NB4 (cell line): ENCODE results near the gene DNMT3A.
A peak's percentile ranks its signal among the peaks of the same experiment; 100 is the strongest.

ENCODE experiments used
- DNase-seq: peaks from one replicate; pipeline ENCODE4 v3.0.0; 2010; ENCODE audit warnings: low read depth
- H3K4me3 ChIP-seq: one replicate; pipeline ENCODE4 v1.5.1; 2011; ENCODE audit warnings: mild to moderate bottlenecking, low read depth, low read length, moderate library complexity
- MYC ChIP-seq: IDR thresholded peaks from 2 replicates; pipeline ENCODE4 v1.6.1; 2011; ENCODE audit warnings: low read depth, low read length
- POLR2A ChIP-seq: IDR thresholded peaks from 2 replicates; pipeline ENCODE4 v1.6.1; 2011; ENCODE audit warnings: mild to moderate bottlenecking; ENCODE audit not compliant: insufficient read length; ENCODE audit errors: extremely low read depth
- TF ChIP-seq, protein P1 (sequence below): IDR thresholded peaks from one replicate; pipeline ENCODE4 v1.5.1; 2012; ENCODE audit warnings: low read depth, low read length
- TF ChIP-seq, protein P2 (sequence below): IDR thresholded peaks from 2 replicates; pipeline ENCODE4 v1.6.1; 2011; ENCODE audit warnings: low read depth, low read length

DNMT3A gene

DNA sequence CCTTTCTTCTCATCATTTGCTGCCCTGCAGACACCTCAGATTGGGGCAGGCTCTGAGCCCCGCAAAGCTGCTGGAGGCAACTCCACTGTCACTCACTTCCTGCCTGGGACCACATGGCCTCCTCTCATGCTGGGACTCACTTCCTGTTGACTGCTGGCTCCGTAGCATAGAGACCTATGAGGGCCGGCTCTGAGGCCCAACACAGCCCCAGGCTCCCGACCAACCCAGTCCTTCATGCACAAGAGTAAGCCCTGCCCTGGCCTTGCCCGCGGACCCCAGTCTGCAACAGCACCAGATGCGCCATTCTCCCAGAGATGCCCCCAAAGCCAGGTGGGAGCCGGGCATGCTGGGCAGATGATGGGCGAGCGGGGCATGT is 55.7 kb downstream of the DNMT3A start:
- H3K4me3 ChIP-seq = no peak overlapping the region
- peak; percentile 89 for DNase-seq
- TF ChIP-seq, protein P1, sequence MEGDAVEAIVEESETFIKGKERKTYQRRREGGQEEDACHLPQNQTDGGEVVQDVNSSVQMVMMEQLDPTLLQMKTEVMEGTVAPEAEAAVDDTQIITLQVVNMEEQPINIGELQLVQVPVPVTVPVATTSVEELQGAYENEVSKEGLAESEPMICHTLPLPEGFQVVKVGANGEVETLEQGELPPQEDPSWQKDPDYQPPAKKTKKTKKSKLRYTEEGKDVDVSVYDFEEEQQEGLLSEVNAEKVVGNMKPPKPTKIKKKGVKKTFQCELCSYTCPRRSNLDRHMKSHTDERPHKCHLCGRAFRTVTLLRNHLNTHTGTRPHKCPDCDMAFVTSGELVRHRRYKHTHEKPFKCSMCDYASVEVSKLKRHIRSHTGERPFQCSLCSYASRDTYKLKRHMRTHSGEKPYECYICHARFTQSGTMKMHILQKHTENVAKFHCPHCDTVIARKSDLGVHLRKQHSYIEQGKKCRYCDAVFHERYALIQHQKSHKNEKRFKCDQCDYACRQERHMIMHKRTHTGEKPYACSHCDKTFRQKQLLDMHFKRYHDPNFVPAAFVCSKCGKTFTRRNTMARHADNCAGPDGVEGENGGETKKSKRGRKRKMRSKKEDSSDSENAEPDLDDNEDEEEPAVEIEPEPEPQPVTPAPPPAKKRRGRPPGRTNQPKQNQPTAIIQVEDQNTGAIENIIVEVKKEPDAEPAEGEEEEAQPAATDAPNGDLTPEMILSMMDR = no peak
- TF ChIP-seq MYC (peak; percentile 98), POLR2A (peak; percentile 44)
- TF ChIP-seq, protein P2, sequence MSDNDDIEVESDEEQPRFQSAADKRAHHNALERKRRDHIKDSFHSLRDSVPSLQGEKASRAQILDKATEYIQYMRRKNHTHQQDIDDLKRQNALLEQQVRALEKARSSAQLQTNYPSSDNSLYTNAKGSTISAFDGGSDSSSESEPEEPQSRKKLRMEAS = peak; percentile 95

DNA sequence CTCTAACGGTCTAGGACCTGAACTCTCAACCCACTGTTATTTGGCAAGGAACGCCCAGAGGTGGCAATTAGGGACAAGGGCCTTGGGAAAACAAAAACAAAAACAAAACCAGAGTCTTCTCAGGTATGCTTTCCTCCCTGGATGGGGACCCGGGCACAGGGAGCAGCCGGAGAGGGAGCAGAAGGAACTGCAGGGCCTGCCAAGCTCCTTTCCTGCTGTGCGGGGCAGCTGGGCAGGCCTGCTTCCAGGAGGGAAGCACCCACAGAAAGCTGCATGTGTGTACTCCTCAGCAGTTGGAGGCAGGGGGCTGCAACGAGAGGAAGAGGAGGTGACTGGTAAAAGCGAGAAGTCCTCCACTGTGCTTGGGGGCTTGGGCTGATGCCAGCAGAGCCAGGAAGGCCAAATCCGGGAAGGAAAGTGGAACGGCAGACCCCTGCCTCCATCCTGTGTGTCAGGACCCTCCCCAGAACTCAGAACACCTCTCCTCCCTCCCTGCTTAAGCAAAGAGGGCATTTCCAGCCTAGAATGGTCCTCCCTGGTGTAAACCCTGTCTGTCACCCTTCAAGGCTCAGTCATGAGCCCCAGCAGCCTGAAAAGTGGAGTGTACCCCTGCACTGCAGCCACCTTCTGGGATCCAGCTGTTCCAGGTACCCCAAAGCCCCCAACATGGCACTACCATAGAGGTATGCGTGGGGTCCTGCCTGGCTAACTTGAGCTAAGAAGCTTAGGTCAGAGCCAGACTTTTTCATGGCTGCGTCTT is 56.3 kb downstream of the DNMT3A start:
- H3K4me3 ChIP-seq = no peak overlapping the region
- DNase-seq = no peak
- TF ChIP-seq POLR2A = no peak
- TF ChIP-seq MYC = no peak
- TF ChIP-seq, protein P2 = no peak
- TF ChIP-seq, protein P1 = no peak

DNA sequence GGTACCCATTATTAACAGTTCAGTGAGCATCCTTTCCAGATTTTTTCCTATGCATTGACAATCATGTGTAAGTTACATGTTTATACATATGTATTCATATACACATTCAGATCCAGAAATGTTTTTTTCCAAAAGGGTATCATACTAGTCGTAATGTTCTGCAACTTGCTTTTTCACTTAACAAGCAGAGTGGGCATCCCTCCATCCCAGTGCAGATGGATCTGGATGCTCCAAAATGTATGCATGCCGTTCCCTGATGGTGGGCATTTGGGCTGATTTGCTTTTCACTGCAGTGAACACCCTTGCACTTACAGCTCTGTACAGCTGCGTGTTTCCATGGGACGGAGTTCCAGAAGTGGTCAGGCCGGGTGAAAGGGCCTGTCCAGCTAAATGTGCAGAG is 57.0 kb downstream of the DNMT3A start:
- DNase-seq = no peak
- H3K4me3 ChIP-seq = no peak overlapping the region
- TF ChIP-seq POLR2A (no peak), MYC (no peak)
- TF ChIP-seq, protein P2 = no peak
- TF ChIP-seq, protein P1 = no peak

DNA sequence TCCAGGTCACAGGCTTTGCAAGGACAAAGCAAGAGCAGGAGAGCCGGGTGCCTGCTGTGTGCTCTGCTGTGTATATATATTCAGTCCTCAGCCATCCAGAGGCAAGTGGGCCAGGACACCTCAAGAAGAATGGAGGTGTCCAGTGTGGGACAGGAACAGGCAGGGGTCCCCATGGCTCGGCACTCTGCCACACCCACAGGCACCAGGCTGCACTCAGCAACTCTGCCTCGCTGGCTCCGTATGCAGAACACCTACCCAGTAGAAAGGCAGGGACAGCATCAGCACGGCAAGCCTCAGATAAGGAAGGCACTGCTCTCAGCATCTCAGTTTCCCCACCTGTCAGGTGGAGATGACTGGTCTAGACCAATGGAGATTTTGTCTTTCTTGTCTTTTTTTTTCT is 57.8 kb downstream of the DNMT3A start:
- no peak overlapping the region for H3K4me3 ChIP-seq
- TF ChIP-seq MYC (no peak), POLR2A (no peak)
- TF ChIP-seq, protein P1 = no peak
- TF ChIP-seq, protein P2 = no peak
- DNase-seq = no peak

DNA sequence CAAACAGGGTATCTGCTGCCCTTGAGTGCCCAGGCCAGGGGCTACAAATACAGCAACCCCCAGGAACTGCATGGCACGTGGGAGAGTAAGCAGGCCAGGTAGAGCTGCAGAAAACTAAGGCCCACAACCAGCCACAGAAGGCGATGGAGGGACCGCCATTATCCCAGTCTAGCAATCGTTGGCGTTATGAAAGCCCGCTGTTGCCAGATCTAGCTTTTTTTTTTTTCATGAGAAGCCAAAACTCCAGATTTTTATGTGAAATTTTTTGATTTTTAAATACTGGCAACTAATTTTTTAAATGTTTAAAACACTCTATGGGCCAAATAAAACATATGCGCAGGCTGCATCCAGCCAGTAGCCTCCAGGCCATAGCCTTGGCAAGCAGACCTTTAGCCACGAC is 59.8 kb downstream of the DNMT3A start:
- TF ChIP-seq, protein P1 = no peak
- no peak for TF ChIP-seq POLR2A
- no peak for TF ChIP-seq MYC
- TF ChIP-seq, protein P2 = no peak
- DNase-seq = no peak
- H3K4me3 ChIP-seq = no peak overlapping the region
